Lung (tissue), 12 donors: ENCODE measurements around the gene OTUD1. TPM values are rescaled to one million over a fixed set of nuclear protein-coding genes. Genes with fewer than 3 reads are reported as not detected.

Experiments
- ATAC-seq: fragments of 200-7000 bp; cut with Tn5 transposase; one replicate; pipeline ENCODE4 v1.9.1; 2020; ENCODE audit warnings: moderate number of reproducible peaks; ENCODE audit not compliant: insufficient read depth, low FRiP score
- DNase-seq, 3 donors: peaks; one replicate each; pipeline ENCODE4 v3.0.0-alpha.2; 2013 to 2017
- H3K27ac ChIP-seq, 2 donors: one replicate each; pipeline ENCODE4 v1.5.1; 2013; ENCODE audit warnings: mild to moderate bottlenecking in 2 of 2, moderate library complexity in 2 of 2, control low read depth in 1 of 2, inconsistent platforms in 1 of 2, low read depth in 1 of 2, low read length in 1 of 2
- H3K27me3 ChIP-seq, 3 donors: one replicate each; pipeline ENCODE4 v1.5.1; 2013; ENCODE audit warnings: low read length in 2 of 3; ENCODE audit not compliant: control insufficient read depth in 3 of 3, insufficient read depth in 3 of 3
- H3K36me3 ChIP-seq, 4 donors: one replicate each; pipeline ENCODE4 v1.5.1; 2013; ENCODE audit warnings: low read length in 4 of 4, mild to moderate bottlenecking in 1 of 4, moderate library complexity in 1 of 4; ENCODE audit not compliant: control insufficient read depth in 4 of 4, insufficient read depth in 4 of 4
- H3K4me1 ChIP-seq, 5 donors: one replicate each; pipeline ENCODE4 v1.5.1; 2013; ENCODE audit warnings: low read length in 5 of 5, mild to moderate bottlenecking in 2 of 5, moderate library complexity in 1 of 5; ENCODE audit not compliant: control insufficient read depth in 5 of 5, insufficient read depth in 5 of 5
- H3K4me3 ChIP-seq: one replicate; pipeline ENCODE4 v1.5.1; 2013; ENCODE audit warnings: mild to moderate bottlenecking, control low read depth, moderate library complexity
- H3K9ac ChIP-seq, 2 donors: one replicate each; pipeline ENCODE4 v1.5.1; 2013; ENCODE audit warnings: low read length in 2 of 2, control low read depth in 1 of 2; ENCODE audit not compliant: insufficient read depth in 1 of 2
- H3K9me3 ChIP-seq, 4 donors: one replicate each; pipeline ENCODE4 v1.5.1; 2013; ENCODE audit warnings: low read length in 3 of 4, mild to moderate bottlenecking in 1 of 4, moderate library complexity in 1 of 4; ENCODE audit not compliant: control insufficient read depth in 4 of 4, insufficient read depth in 3 of 4
- WGBS, 2 donors: extraction: QIAGEN DNeasy Blood & Tissue Kit; methylation state at CpG; one replicate each; pipeline ENCODE4 v1.1.7; 2013; 5-methylcytosine and 5-hydroxymethylcytosine counted together
- polyA plus RNA-seq, 2 donors: library from polyadenylated mRNA; stranded (reverse); fragments of 200-250 nt; gene quantifications; one replicate each; pipeline ENCODE4 v1.2.1, GENCODE V29; 2013
- total RNA-seq, 2 donors: library from RNA; depleted of rRNA in 1 of 2; stranded (reverse); fragments of >200 nt in 1 of 2; gene quantifications; one replicate each; pipeline ENCODE4 v1.2.1, GENCODE V29; 2014 to 2021
- TF ChIP-seq, protein P1 (sequence below): IDR thresholded peaks from 2 replicates; pipeline ENCODE4 v1.5.1; 2012; ENCODE audit warnings: mild to moderate bottlenecking; ENCODE audit errors: control extremely low read depth, extremely low read depth
- donor health status: control.
- donor health status: control.
- donor health status: Bipolar disorder and iron deficiency.
- donor health status: healthy.
- donor health status: DM: yes; HTN: yes; CAD: no.

The OTUD1 gene
- total and polyA plus RNA-seq, 4 donors: 10.3 to 24.9 (median 18.2) TPM

DNA sequence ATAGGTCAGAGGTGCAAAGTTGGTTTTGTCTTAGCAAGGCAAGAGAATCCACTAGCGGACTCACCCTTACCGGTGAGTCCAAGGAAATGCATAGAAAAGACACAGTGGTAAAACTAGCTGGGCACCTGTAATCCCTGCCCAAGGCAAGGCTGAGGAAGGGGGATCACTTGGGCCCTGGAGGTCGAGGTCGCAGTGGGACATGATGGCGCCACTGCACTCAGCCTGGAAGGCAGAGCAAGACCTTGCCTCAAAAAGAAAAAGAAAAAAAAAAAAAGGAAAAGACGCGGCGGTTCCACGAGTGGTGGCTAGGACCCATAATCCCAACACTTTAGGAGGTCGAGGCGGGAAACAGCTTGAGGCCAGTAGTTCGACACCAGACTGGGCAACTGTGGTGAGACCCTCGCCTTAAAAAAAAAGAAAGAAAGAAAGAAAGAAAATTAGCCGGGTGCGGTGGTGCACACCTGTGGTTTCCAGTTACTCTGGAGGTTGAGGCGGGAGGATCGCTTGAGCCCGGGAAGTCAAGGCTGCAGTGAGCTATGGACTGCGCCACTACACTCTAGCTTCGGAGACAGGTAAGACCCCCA lies 820 bp upstream of the OTUD1 start:
- Histone ChIP-seq H3K27ac (peak overlapping the region; percentile 66 to 95), H3K9me3 (no peaks in the 10 kb centered on the region), H3K9ac (peak overlapping the region in 1 of 2 donors; percentile 88), H3K4me3 (no peak overlapping the region), H3K27me3 (no peaks in the 10 kb centered on the region), H3K4me1 (peaks cover 1 to 28% (median 11%) of the 10 kb centered on the region in 5 donors), H3K36me3 (peaks cover 0 to 5% (median 3%) of the 10 kb centered on the region in 4 donors)
- DNase-seq: no peak
- 90 to 98% methylated on average over 20 of the region's 20 CpGs for WGBS, 2 donors
- TF ChIP-seq, protein P1, sequence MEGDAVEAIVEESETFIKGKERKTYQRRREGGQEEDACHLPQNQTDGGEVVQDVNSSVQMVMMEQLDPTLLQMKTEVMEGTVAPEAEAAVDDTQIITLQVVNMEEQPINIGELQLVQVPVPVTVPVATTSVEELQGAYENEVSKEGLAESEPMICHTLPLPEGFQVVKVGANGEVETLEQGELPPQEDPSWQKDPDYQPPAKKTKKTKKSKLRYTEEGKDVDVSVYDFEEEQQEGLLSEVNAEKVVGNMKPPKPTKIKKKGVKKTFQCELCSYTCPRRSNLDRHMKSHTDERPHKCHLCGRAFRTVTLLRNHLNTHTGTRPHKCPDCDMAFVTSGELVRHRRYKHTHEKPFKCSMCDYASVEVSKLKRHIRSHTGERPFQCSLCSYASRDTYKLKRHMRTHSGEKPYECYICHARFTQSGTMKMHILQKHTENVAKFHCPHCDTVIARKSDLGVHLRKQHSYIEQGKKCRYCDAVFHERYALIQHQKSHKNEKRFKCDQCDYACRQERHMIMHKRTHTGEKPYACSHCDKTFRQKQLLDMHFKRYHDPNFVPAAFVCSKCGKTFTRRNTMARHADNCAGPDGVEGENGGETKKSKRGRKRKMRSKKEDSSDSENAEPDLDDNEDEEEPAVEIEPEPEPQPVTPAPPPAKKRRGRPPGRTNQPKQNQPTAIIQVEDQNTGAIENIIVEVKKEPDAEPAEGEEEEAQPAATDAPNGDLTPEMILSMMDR: no peak
- no peak for ATAC-seq

DNA sequence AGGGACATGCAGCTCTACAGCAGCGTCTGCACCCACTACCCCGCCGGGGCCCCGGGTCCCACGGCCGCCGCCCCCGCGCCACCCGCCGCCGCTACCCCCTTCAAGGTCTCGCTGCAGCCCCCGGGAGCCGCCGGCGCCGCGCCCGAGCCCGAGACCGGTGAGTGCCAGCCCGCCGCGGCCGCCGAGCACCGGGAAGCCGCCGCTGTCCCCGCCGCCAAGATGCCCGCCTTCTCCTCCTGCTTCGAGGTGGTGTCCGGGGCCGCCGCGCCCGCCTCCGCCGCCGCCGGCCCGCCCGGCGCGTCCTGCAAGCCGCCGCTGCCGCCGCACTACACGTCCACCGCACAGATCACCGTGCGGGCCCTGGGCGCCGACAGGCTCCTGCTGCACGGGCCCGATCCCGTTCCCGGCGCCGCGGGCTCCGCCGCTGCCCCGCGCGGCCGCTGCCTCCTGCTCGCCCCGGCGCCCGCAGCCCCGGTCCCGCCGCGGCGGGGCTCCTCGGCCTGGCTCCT lies 631 bp downstream of the OTUD1 start:
- peaks cover 4 to 28% (median 11%) of the 10 kb centered on the region in 5 donors for H3K4me1 ChIP-seq
- H3K27ac ChIP-seq: peak overlapping the region; percentile 93 to 100
- H3K9me3 ChIP-seq: no peaks in the 10 kb centered on the region
- H3K4me3 ChIP-seq: peak overlapping the region; percentile 99
- ATAC-seq: no peak
- 0 to 1% methylated on average over 53 to 80 of the region's 80 CpGs for WGBS, 2 donors
- TF ChIP-seq, protein P1: no peak
- H3K9ac ChIP-seq: peak overlapping the region in 1 of 2 donors; percentile 52
- DNase-seq: peak in 1 of 3 donors; percentile 11
- peaks cover 2 to 5% (median 4%) of the 10 kb centered on the region in 4 donors for H3K36me3 ChIP-seq
- no peaks in the 10 kb centered on the region for H3K27me3 ChIP-seq

DNA sequence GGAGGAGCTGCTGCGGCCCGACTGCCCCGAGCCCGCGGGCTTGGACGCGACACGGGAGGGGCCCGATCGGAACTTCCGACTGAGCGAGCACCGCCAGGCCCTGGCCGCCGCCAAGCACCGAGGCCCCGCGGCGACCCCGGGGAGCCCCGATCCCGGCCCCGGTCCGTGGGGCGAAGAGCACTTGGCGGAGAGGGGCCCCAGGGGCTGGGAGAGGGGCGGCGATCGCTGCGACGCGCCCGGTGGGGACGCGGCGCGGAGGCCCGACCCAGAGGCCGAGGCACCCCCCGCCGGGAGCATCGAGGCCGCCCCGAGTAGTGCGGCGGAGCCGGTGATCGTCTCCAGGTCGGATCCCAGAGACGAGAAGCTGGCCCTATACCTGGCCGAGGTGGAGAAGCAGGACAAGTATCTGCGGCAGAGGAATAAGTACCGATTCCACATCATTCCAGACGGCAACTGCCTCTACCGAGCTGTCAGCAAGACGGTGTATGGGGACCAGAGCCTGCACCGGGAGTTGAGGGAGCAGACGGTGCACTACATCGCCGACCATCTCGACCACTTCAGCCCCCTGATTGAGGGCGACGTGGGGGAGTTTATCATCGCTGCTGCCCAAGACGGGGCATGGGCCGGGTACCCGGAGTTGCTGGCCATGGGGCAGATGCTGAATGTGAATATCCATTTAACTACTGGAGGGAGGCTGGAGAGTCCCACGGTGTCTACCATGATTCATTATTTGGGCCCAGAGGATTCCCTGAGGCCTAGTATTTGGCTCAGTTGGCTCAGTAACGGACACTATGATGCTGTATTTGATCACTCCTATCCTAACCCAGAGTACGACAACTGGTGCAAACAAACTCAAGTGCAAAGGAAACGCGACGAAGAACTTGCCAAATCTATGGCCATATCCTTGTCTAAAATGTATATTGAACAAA lies 1.4 kb downstream of the OTUD1 start:
- peaks cover 2 to 5% (median 4%) of the 10 kb centered on the region in 4 donors for H3K36me3 ChIP-seq
- ATAC-seq: no peak
- peaks cover 4 to 28% (median 11%) of the 10 kb centered on the region in 5 donors for H3K4me1 ChIP-seq
- peak overlapping the region; percentile 58 to 84 for H3K9ac ChIP-seq
- no peaks in the 10 kb centered on the region for H3K27me3 ChIP-seq
- TF ChIP-seq, protein P1: no peak
- H3K27ac ChIP-seq: peak overlapping the region; percentile 93 to 100
- peak; percentile 27 to 51 (median 49) for DNase-seq
- no peaks in the 10 kb centered on the region for H3K9me3 ChIP-seq
- 2 to 3% methylated on average over 72 to 73 of the region's 73 CpGs for WGBS, 2 donors
- H3K4me3 ChIP-seq: peak overlapping the region; percentile 99
